Activated CD8-positive, alpha-beta T cell treated with anti-CD3 and anti-CD28 coated beads for 36 hours (primary cell): Measurements from ENCODE around the gene SLC15A5. TPM values are rescaled to one million over a fixed set of nuclear protein-coding genes. Genes with fewer than 3 reads are reported as not detected.

ENCODE experiments used
- ATAC-seq: fragments of 200-7000 bp; cut with Tn5 transposase; one replicate; pipeline ENCODE4 v1.10.0; 2021; ENCODE audit warnings: mild to moderate bottlenecking, moderate library complexity
- CTCF ChIA-PET: fragments of 350-600 bp; sonication (Branson Sonifier 250); formaldehyde crosslinking; loops from one replicate; lab custom pipeline; 2021; ENCODE audit warnings: antibody characterized with exemption; lab: Charles Lee
- POLR2A ChIA-PET: fragments of 350-600 bp; sonication (Branson Sonifier 250); formaldehyde crosslinking; loops from one replicate; lab custom pipeline; 2021; ENCODE audit warnings: antibody characterized with exemption; lab: Charles Lee
- DNase-seq: peaks from one replicate; pipeline ENCODE4 v3.0.0-alpha.2; 2020
- H3K27ac Mint-ChIP-seq: one replicate; pipeline ENCODE4 v1.8.0; 2021; ENCODE audit warnings: mild to moderate bottlenecking, mixed read lengths
- H3K27me3 Mint-ChIP-seq: one replicate; pipeline ENCODE4 v1.8.0; 2021; ENCODE audit warnings: mixed read lengths
- H3K36me3 Mint-ChIP-seq: one replicate; pipeline ENCODE4 v1.8.0; 2021; ENCODE audit warnings: low read depth, mixed read lengths
- H3K4me1 Mint-ChIP-seq: one replicate; pipeline ENCODE4 v1.8.0; 2021; ENCODE audit warnings: low read depth, mixed read lengths
- H3K4me3 Mint-ChIP-seq: one replicate; pipeline ENCODE4 v1.8.0; 2021; ENCODE audit warnings: mild to moderate bottlenecking, moderate library complexity, mixed read lengths
- H3K9me3 Mint-ChIP-seq: one replicate; pipeline ENCODE4 v1.8.0; 2021; ENCODE audit warnings: mixed read lengths
- CTCF ChIP-seq: fragments of 200-600 bp; IDR thresholded peaks from one replicate; pipeline ENCODE4 v1.8.0; 2022; ENCODE audit warnings: antibody characterized with exemption, mild to moderate bottlenecking
- intact Hi-C: fragments of 100-400 bp; cut with micrococcal nuclease; formaldehyde crosslinking; loops from one replicate; pipeline ENCODE4 v1.10.0; 2022
- total RNA-seq, 2 experiments: library from RNA; stranded (reverse); gene quantifications; one replicate each; pipeline ENCODE4 v1.2.3, GENCODE V29; 2021

Gene SLC15A5
- total RNA-seq, 2 experiments from 2014 or later: not detected

GRCh38 chr12:16158050-16158449, 119.4 kb downstream of the SLC15A5 start:
- CTCF ChIA-PET: no interaction called here

GRCh38 chr12:16155938-16156337, 121.5 kb downstream of the SLC15A5 start:
- no peak for DNase-seq
- Mint-ChIP-seq H3K27ac (no peak overlapping the region), H3K27me3 (no peaks in the 10 kb centered on the region), H3K36me3 (no peaks in the 10 kb centered on the region), H3K9me3 (no peaks in the 10 kb centered on the region), H3K4me3 (no peak overlapping the region), H3K4me1 (no peaks in the 10 kb centered on the region)
- ChIA-PET CTCF (interaction anchor here (0.6 kb wide), 1 partner anchor 328 kb away, joined by 4 read pairs; no protein-coding TSS in a partner anchor), POLR2A (no interaction called here)
- intact Hi-C loops: no loop called here
- ATAC-seq: no peak
- no peak for TF ChIP-seq CTCF

More at GRCh38 chr12:16158050-16158449, 119.4 kb downstream of the SLC15A5 start:
- no peak for ATAC-seq
- Mint-ChIP-seq H3K27ac (no peak overlapping the region), H3K4me3 (no peak overlapping the region), H3K4me1 (no peaks in the 10 kb centered on the region), H3K27me3 (no peaks in the 10 kb centered on the region), H3K9me3 (no peaks in the 10 kb centered on the region), H3K36me3 (no peaks in the 10 kb centered on the region)
- POLR2A ChIA-PET: no interaction called here
- intact Hi-C loops: no loop called here
- no peak for DNase-seq
- no peak for TF ChIP-seq CTCF

GRCh38 chr12:16154990-16155389, 122.5 kb downstream of the SLC15A5 start:
- H3K4me1 Mint-ChIP-seq: no peaks in the 10 kb centered on the region
- no peaks in the 10 kb centered on the region for H3K27me3 Mint-ChIP-seq
- intact Hi-C loops: no loop called here
- POLR2A ChIA-PET: no interaction called here
- H3K36me3 Mint-ChIP-seq: no peaks in the 10 kb centered on the region
- CTCF ChIA-PET: no interaction called here
- DNase-seq (no peak), ATAC-seq (no peak)
- TF ChIP-seq CTCF: no peak
- H3K27ac Mint-ChIP-seq: no peak overlapping the region
- H3K9me3 Mint-ChIP-seq: no peaks in the 10 kb centered on the region
- no peak overlapping the region for H3K4me3 Mint-ChIP-seq

GRCh38 chr12:16152885-16153673, 124.4 kb downstream of the SLC15A5 start:
- H3K27ac Mint-ChIP-seq: no peak overlapping the region
- no peaks in the 10 kb centered on the region for H3K27me3 Mint-ChIP-seq
- ATAC-seq: no peak
- no peaks in the 10 kb centered on the region for H3K9me3 Mint-ChIP-seq
- intact Hi-C loops: no loop called here
- CTCF ChIA-PET: no interaction called here
- TF ChIP-seq CTCF: no peak
- no peak for DNase-seq
- no peak overlapping the region for H3K4me3 Mint-ChIP-seq
- POLR2A ChIA-PET: no interaction called here
- H3K4me1 Mint-ChIP-seq: no peaks in the 10 kb centered on the region
- H3K36me3 Mint-ChIP-seq: no peaks in the 10 kb centered on the region

- ATAC-seq (no peak), DNase-seq (no peak)
- H3K4me3 Mint-ChIP-seq: no peak overlapping the region
- no peaks in the 10 kb centered on the region for H3K27me3 Mint-ChIP-seq
- no peaks in the 10 kb centered on the region for H3K9me3 Mint-ChIP-seq
- POLR2A ChIA-PET: no interaction called here
- intact Hi-C loops: no loop called here
- no peaks in the 10 kb centered on the region for H3K36me3 Mint-ChIP-seq
- TF ChIP-seq CTCF: no peak
- H3K4me1 Mint-ChIP-seq: no peaks in the 10 kb centered on the region
- H3K27ac Mint-ChIP-seq: no peak overlapping the region
- CTCF ChIA-PET: no interaction called here
Measured at GRCh38 chr12:16150276-16150675, 127.2 kb downstream of the SLC15A5 start.
